SIG-M5 treated with dmso at 0.1 percent for 504 hours (cell line): ENCODE results near the gene RALGAPB.
"Not testable (repeated sequence)": the region's sequence is repeated elsewhere in the genome, so short reads cannot be mapped to it uniquely, and the experiment has no call there.

Experiments used
- DNase-seq: peaks from one replicate; lab custom pipeline; 2025; ENCODE audit not compliant: unreplicated experiment; lab: John Stamatoyannopoulos, UW

RALGAPB gene

GRCh38 chr20:38446441-38447209 is 26.0 kb upstream of the RALGAPB start:
- peak; percentile 91 for DNase-seq

- no peak for DNase-seq
Measured at GRCh38 chr20:38447251-38447661, 25.4 kb upstream of the RALGAPB start.

GRCh38 chr20:38447931-38448675 is 24.5 kb upstream of the RALGAPB start:
- peak; percentile 77 for DNase-seq

- no peak for DNase-seq
Measured at GRCh38 chr20:38449046-38449445, 23.6 kb upstream of the RALGAPB start.

- DNase-seq: no peak
Measured at GRCh38 chr20:38450412-38450975, 22.1 kb upstream of the RALGAPB start.

GRCh38 chr20:38452880-38453624 is 19.6 kb upstream of the RALGAPB start:
- DNase-seq: no peak

GRCh38 chr20:38453941-38454340 is 18.7 kb upstream of the RALGAPB start:
- DNase-seq: no peak

- no peak for DNase-seq
Measured at GRCh38 chr20:38454556-38455473, 17.8 kb upstream of the RALGAPB start.

- DNase-seq: no peak
Measured at GRCh38 chr20:38458314-38458713, 14.3 kb upstream of the RALGAPB start.

- peak; percentile 44 for DNase-seq
Measured at GRCh38 chr20:38460040-38460623, 12.5 kb upstream of the RALGAPB start.

GRCh38 chr20:38460631-38461030 is 12.0 kb upstream of the RALGAPB start:
- not testable (repeated sequence) for DNase-seq

- DNase-seq: not testable (repeated sequence)
Measured at GRCh38 chr20:38461167-38461566, 11.5 kb upstream of the RALGAPB start.

GRCh38 chr20:38461569-38461968 is 11.1 kb upstream of the RALGAPB start:
- DNase-seq: not testable (repeated sequence)

GRCh38 chr20:38466171-38466570 is 6.5 kb upstream of the RALGAPB start:
- DNase-seq: no peak

- DNase-seq: no peak
Measured at GRCh38 chr20:38466983-38467382, 5.7 kb upstream of the RALGAPB start.

GRCh38 chr20:38471245-38471644 is 1.4 kb upstream of the RALGAPB start:
- no peak for DNase-seq

- no peak for DNase-seq
Measured at GRCh38 chr20:38471987-38472512, 593 bp upstream of the RALGAPB start.

- DNase-seq: peak; percentile 24
Measured at GRCh38 chr20:38473367-38473795, 738 bp downstream of the RALGAPB start.

GRCh38 chr20:38477747-38478146 is 5.1 kb downstream of the RALGAPB start:
- no peak for DNase-seq

- no peak for DNase-seq
Measured at GRCh38 chr20:38479596-38479995, 7.0 kb downstream of the RALGAPB start.
